Activated naive CD8-positive, alpha-beta T cell (primary cell): ENCODE results near the gene PITPNC1.
A peak's percentile ranks its signal among the peaks of the same experiment; 100 is the strongest.

Experiments
- H3K27ac Mint-ChIP-seq: one replicate; pipeline ENCODE4 v1.8.0; 2021; ENCODE audit warnings: mixed read lengths
- H3K27me3 Mint-ChIP-seq: one replicate; pipeline ENCODE4 v1.8.0; 2021; ENCODE audit warnings: mixed read lengths
- H3K36me3 Mint-ChIP-seq: one replicate; pipeline ENCODE4 v1.8.0; 2021; ENCODE audit warnings: mixed read lengths
- H3K4me1 Mint-ChIP-seq: one replicate; pipeline ENCODE4 v1.8.0; 2021; ENCODE audit warnings: low read depth, mixed read lengths
- H3K4me3 Mint-ChIP-seq: one replicate; pipeline ENCODE4 v1.8.0; 2021; ENCODE audit warnings: mild to moderate bottlenecking, mixed read lengths
- H3K9me3 Mint-ChIP-seq: one replicate; pipeline ENCODE4 v1.8.0; 2021; ENCODE audit warnings: low read depth, mixed read lengths

PITPNC1 gene

DNA sequence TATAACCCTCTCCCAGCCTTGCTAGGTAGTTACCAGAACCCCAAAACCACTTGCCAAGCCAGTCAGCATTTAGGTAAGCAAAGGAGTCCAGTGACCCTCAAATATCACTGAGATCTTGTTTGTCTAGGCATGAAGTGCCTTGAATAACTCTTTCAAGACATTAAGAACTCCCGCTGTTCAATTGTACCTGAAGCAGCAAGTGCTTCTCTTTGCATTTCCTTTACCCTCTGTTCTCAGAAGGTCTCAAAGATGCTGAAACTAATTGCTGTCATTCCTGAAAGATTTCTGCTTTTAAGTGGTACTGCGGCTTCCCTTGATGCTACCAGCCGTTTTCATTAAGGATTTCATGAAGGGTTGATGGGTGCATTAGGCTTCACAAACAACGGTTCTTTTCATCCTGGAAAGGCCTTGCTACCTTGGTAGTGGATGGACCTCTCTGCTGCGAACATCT is 142.7 kb downstream of the PITPNC1 start:
- H3K4me3 Mint-ChIP-seq, result no peak overlapping the region

DNA sequence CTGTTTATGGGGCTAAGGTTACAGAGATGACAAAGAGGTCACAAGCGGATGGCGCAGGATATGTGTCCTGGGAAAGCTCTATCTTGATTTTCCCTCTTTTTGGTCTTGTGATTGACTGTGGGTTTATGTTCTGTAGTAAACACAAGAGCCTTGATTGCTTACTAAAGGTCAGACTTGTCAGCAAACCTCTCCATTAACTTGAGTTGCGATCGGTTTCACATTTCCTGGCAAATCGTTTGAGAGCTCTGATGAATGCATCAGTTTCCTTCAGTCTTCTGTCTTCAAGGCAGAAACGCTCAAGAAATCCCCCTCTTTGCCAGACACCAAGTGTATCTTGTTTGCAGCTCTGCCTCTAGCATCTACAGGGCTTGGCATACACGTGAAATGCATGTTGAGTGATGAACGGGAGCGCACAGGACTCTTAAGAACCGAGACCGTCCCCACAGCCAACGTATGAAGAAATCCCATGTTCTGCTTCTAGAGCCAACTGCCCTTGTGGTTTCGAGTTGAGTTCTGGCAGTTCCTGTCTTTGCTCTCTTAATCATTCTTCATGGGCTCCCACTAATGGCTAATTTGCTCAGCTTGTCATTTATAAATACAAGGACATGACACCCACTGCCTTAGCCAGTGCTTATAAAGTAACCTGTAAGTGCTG is 143.3 kb downstream of the PITPNC1 start:
- Mint-ChIP-seq H3K36me3 (peaks cover 8% of the 10 kb centered on the region), H3K4me3 (peak overlapping the region; percentile 20), H3K9me3 (no peaks in the 10 kb centered on the region), H3K27ac (peak overlapping the region; percentile 68), H3K4me1 (peaks cover 55% of the 10 kb centered on the region), H3K27me3 (no peaks in the 10 kb centered on the region)

More for the DNA sequence above, 142.7 kb downstream of the PITPNC1 start:
- Mint-ChIP-seq H3K9me3 (no peaks in the 10 kb centered on the region), H3K4me1 (peaks cover 57% of the 10 kb centered on the region), H3K27ac (peak overlapping the region; percentile 68), H3K27me3 (no peaks in the 10 kb centered on the region), H3K36me3 (peaks cover 10% of the 10 kb centered on the region)

DNA sequence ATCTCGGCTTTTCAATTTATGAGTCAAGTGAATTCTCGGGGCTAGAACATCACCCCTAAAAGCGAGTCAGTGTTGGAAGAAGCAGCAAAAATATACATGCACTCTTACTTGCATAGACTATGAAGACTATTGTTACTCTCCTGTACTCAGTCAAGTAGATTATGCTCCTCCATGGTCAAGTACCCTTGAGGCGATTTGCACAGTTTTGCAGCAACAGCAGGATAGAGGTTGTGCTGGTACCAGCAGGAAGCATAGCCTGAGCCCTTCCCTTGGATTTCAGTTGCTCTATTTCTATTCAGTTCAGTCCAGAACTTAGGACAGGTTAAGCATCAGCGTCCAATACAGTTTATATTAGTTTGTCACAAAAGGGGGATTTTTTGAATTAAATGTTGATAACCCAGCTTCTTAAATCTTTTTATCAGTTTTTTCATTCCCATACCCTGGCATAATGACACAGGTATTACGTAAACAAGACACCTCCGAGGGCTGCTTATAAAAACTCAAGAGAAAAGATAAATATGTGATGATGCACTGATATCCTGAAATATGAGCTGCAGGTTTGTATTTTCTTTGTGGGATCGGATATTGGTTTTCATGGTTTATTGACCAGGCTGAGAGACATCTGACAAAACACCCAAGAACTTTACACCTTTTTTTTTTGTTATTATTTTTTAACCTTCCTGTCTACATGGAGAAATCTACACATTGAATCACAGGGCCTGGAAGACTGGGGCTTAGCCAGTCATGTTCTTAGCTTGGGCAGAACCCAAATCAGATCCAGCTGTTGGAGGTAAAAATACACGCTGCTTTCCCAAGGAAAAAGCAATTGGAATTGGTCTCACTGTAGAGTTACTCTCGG is 144.1 kb downstream of the PITPNC1 start:
- no peaks in the 10 kb centered on the region for H3K9me3 Mint-ChIP-seq
- H3K27me3 Mint-ChIP-seq, result no peaks in the 10 kb centered on the region
- H3K36me3 Mint-ChIP-seq, result peaks cover 7% of the 10 kb centered on the region
- H3K4me3 Mint-ChIP-seq, result peak overlapping the region; percentile 20
- H3K27ac Mint-ChIP-seq, result peak overlapping the region; percentile 68
- H3K4me1 Mint-ChIP-seq, result peaks cover 56% of the 10 kb centered on the region

DNA sequence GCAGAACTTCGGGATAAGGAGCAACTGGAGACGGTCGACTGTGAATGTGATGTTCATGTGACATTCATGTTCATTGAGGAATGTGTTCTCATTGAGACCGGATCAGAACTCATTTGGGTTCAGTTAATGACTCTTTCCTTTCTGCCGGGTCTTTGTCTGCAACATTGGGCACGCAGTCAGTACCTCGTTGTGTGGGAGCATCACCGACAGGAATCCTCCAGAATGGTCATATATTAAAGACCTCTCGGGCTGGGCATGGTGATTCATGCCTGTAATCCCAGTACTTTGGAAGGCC is 144.6 kb downstream of the PITPNC1 start:
- peak overlapping the region; percentile 68 for H3K27ac Mint-ChIP-seq
- peaks cover 7% of the 10 kb centered on the region for H3K36me3 Mint-ChIP-seq
- peaks cover 57% of the 10 kb centered on the region for H3K4me1 Mint-ChIP-seq
- H3K9me3 Mint-ChIP-seq, result no peaks in the 10 kb centered on the region
- H3K4me3 Mint-ChIP-seq, result no peak overlapping the region
- H3K27me3 Mint-ChIP-seq, result no peaks in the 10 kb centered on the region

DNA sequence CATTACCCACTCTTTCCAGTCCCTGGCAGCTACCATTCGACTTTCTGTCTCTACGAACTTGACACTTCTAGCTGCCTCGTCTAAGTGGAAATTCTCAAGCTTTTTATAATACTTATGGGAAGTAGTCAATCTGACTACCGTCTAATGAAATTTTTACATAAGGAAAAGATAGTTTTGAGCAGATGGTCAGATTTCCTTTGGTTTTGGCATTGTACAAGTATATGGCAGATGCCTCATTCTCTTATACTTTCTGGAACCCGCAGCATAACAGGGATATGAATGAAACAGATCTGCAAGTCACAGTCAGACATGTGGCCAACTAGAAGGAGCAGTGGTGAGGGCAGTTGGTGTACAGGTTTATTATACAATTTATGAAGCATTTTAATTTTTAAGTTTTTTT is 146.0 kb downstream of the PITPNC1 start:
- H3K4me3 Mint-ChIP-seq, result no peak overlapping the region
- no peaks in the 10 kb centered on the region for H3K9me3 Mint-ChIP-seq
- H3K36me3 Mint-ChIP-seq, result peaks cover 4% of the 10 kb centered on the region
- H3K27ac Mint-ChIP-seq, result no peak overlapping the region
- peaks cover 55% of the 10 kb centered on the region for H3K4me1 Mint-ChIP-seq
- H3K27me3 Mint-ChIP-seq, result no peaks in the 10 kb centered on the region

DNA sequence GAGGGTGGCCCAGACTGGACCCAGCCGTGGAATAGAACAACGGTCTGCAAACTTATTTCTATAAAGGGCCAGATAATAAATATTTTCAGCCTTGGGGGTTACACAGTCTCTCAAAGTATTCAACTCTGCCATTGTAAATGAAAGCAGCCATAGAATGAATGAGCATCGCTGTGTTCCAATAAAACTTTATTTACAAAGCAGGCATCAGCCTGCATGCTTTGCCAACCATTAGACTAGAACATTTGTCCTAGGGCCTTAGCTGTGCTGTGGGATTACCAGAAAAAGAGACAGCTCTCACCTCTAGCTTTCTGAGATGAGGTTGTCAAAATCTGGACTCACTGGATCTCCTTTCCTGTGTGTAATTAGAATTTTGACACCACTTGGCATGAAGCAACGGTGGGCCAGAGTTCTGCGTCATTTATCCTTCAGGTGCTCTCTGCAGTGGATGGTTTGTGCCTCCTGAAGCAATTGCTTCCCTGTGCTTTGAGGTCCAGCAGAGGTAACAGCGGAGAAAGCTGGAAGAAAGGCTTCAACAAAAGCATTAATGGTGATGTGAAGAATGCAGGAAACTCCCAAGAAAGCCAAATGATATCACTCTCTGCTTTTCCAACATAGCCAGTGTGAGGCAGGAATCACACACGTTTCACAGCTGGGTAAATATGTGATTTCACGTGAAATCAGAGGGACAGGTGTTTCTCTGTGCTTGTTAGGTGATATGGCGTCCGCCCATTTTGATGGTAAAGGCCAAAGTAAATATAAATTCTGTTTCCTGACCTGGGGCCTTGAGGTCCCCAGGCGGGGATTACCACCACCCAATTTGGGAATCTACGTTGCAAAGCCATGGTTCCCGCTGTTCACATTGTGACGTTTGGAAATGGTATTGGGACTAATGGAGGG is 148.4 kb downstream of the PITPNC1 start:
- Mint-ChIP-seq H3K27me3 (no peaks in the 10 kb centered on the region), H3K4me3 (no peak overlapping the region), H3K36me3 (peaks cover 6% of the 10 kb centered on the region), H3K9me3 (no peaks in the 10 kb centered on the region), H3K4me1 (peaks cover 38% of the 10 kb centered on the region), H3K27ac (peak overlapping the region; percentile 5)

DNA sequence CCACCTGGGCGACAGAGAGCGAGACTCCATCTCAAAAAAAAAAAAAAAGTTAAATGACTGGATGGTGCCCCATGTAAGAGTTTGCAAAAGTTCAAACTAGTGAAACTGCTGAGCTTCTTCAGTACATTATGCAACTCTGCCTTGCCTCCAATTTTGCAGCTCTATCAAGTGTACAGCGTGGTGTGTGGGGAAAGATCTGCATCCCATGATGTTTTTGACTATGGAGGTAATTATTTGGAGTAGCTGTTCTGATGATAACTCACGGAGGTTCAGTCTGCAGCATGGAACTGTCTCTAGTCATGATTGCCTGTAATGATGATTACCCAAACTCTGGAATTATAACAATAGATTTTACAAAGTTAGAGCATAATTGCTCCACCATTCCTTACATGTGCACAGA is 149.6 kb downstream of the PITPNC1 start:
- no peaks in the 10 kb centered on the region for H3K9me3 Mint-ChIP-seq
- H3K4me3 Mint-ChIP-seq, result no peak overlapping the region

DNA sequence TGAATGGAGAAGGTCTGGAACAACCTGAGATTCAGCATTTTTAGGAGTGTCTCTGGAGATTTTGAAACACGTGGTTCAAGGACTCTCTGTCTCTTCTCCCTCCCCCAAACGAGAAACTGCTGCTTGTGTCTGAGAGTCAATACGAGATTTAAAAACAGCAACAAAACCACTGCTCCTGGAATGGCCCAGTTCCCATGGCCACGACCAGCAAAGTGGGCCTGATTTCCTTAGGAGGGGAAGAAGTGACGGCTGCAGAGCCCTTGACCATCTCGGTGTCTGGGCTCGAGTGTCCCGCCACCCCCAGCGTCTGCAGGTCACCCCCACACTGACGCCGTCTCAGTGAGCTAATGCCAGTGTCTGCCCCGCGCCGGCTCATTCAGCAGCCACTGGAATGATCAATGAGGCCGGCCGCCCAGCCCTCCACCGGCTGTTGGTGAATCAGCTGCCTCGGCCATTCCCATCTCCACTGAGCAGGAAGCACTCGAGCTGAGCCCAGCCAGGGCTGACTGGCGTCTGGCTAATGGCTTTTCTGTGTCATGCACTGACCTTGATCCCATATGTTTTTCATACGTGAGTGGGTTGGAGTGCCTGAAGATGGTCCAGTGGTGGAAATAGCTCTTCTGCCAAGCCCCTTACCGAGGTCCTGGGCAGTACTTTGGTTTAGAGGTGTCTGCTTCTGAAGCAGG is 151.8 kb downstream of the PITPNC1 start:
- Mint-ChIP-seq H3K4me3 (no peak overlapping the region), H3K4me1 (peaks cover 29% of the 10 kb centered on the region), H3K9me3 (no peaks in the 10 kb centered on the region), H3K36me3 (peaks cover 2% of the 10 kb centered on the region), H3K27ac (no peak overlapping the region), H3K27me3 (no peaks in the 10 kb centered on the region)

More for the DNA sequence above, 149.6 kb downstream of the PITPNC1 start:
- no peaks in the 10 kb centered on the region for H3K27me3 Mint-ChIP-seq
- peaks cover 2% of the 10 kb centered on the region for H3K36me3 Mint-ChIP-seq
- peak overlapping the region; percentile 35 for H3K27ac Mint-ChIP-seq
- H3K4me1 Mint-ChIP-seq, result peaks cover 36% of the 10 kb centered on the region

DNA sequence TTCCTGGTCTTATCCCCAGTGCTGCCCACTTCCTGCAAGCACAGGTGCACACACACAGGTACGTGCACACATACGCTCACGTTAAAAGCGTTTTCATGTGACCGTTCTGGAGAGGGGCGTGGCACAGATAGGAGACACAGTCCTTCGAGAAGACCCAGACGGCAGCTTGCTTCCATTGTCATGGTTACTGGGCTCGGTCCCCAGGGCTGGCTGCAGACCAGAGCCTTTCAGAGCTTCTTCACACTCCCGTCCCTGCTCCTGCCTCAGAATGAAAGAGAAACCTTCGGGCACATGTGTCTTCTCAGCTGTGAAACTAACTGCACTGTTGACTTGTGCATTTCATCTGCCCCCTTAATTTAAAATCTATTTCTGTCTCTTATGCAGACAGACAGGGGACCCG is 154.2 kb downstream of the PITPNC1 start:
- Mint-ChIP-seq H3K27ac (no peak overlapping the region), H3K4me3 (no peak overlapping the region), H3K36me3 (peaks cover 6% of the 10 kb centered on the region), H3K4me1 (peaks cover 24% of the 10 kb centered on the region), H3K27me3 (no peaks in the 10 kb centered on the region), H3K9me3 (no peaks in the 10 kb centered on the region)

DNA sequence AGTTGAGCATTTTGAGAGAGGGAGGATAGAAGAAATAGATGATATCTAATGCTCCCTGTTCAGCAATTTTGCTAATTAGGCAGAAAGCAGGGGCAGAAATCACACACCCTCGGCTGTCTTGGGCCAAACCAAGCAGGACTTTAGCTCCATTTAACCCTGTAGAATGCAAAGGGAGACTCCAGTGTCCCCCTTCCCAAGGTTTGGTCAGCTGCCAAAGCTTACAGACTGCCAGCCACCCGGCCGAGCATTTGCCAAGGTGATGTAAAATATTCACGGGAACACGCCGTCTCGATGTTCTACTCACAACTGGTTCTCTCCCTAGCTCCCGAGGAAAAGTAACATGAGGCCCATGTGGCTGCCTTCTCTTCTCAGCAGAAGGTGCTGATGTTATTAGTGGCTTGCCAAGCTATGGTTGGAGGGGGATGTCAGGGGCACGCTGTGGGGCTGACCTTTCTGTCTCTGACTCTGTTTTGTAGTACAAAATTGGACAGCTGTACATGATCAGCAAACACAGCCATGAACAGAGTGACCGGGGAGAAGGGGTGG is 155.3 kb downstream of the PITPNC1 start:
- H3K4me3 Mint-ChIP-seq, result no peak overlapping the region
- H3K9me3 Mint-ChIP-seq, result no peaks in the 10 kb centered on the region
- peaks cover 6% of the 10 kb centered on the region for H3K36me3 Mint-ChIP-seq
- peaks cover 17% of the 10 kb centered on the region for H3K4me1 Mint-ChIP-seq
- H3K27me3 Mint-ChIP-seq, result no peaks in the 10 kb centered on the region
- H3K27ac Mint-ChIP-seq, result no peak overlapping the region

DNA sequence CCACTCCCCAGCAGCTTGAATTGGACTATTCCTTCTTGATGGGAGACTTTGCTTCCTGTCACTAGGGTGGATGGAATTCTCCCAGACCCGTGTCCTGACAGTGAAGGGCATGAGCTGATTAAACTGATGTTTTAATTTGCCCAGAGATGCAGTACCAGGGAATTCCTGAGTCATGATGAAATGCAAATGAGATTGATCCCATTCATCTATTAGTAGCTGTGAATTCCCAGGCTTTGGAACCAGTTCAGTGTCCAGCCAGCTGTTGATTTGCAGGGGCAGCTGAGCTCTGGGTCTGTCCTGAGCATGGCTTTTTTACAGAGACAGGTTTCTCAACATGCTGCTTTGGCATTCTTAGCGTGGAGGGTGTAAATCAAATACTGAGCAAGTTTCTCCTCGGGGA is 157.9 kb downstream of the PITPNC1 start:
- H3K4me1 Mint-ChIP-seq, result peaks cover 13% of the 10 kb centered on the region
- H3K36me3 Mint-ChIP-seq, result peaks cover 9% of the 10 kb centered on the region
- H3K27me3 Mint-ChIP-seq, result no peaks in the 10 kb centered on the region
- no peak overlapping the region for H3K27ac Mint-ChIP-seq
- no peak overlapping the region for H3K4me3 Mint-ChIP-seq
- no peaks in the 10 kb centered on the region for H3K9me3 Mint-ChIP-seq

DNA sequence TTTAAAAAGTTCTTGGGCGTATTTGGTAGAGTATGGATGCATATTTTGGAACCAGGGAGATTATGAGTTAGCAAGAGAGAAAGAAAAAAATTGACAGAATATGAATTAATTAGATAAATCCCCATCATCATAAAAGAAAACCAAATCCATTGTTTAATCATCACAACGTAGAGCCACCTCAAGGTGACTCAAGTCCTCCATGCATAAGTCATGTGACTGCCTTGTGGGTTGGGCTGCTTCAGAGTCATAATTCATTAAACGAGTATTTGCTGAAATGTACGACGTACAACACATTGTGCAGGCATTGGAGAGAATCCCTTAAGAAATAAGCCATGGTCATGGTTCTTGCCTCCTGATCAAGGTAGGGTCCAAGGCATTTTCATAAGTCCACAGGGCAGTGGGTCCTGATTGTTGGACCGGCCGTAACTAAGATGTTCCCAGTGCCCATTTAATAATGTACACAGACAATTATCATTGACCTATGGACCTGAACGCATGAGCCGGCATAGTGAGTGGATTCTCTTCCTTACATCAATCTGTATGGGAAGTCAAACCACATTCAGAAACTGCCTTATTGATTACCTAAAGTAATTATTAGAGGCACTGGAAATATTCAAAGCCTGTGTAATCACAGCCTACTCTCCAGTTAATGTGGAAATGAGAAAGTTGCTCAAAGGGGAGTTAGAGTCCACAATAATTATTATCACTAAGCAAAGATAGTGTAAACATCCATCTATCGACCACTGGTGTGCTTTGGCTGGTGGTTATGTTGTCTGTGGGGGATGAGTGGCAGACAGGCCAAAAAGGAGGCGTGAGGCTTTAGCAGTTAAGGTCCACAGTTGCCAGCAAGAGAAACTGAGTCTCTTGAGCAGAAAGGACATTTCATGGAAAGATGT is 165.4 kb downstream of the PITPNC1 start:
- Mint-ChIP-seq H3K4me3 (no peak overlapping the region), H3K4me1 (peaks cover 12% of the 10 kb centered on the region), H3K27ac (peak overlapping the region; percentile 4), H3K9me3 (no peaks in the 10 kb centered on the region), H3K27me3 (no peaks in the 10 kb centered on the region), H3K36me3 (peaks cover 13% of the 10 kb centered on the region)

DNA sequence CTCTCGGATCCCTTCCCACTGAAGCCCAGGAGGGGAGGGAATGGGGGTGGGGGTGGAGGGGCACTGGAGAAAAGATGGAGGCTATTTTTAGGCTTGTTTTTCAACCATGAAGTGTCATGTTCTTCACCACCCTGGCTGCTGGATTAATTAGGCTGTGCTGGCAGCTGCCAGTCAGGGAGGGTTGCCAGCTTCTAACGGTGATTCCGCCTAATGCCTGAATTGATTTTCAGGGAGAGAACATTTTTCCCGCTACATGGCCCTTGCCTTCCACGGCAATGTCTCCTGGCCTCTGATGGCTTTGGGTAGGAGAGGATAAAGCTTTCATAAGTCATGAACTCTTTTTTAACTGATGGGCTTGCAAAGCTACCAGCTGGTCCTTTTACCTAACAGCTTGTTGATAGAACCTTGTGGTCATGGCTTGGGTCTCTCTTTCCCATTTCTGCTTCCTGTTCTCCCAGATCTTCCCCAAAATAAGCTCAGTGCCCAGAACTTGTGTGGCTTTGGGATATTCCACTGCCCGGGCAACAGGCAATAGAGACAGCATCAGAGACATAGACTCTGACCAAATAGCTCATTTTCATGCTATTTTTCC is 167.4 kb downstream of the PITPNC1 start:
- peaks cover 26% of the 10 kb centered on the region for H3K4me1 Mint-ChIP-seq
- H3K9me3 Mint-ChIP-seq, result no peaks in the 10 kb centered on the region
- H3K27me3 Mint-ChIP-seq, result no peaks in the 10 kb centered on the region
- no peak overlapping the region for H3K4me3 Mint-ChIP-seq
- H3K36me3 Mint-ChIP-seq, result peaks cover 10% of the 10 kb centered on the region
- no peak overlapping the region for H3K27ac Mint-ChIP-seq
